GM04503 (cell line): ENCODE data around the gene MED8.
A peak's percentile ranks its signal among the peaks of the same experiment; 100 is the strongest.

ENCODE experiments used
- DNase-seq: peaks from one replicate; pipeline ENCODE4 v3.0.0-alpha.2; 2012; ENCODE audit warnings: low read depth

The MED8 gene

GRCh38 chr1:43389326-43390313 is at the start of gene MED8, which contains the start of gene SZT2:
Gene MED8 (minus strand): TSS chr1:43389800. CDS start chr1:43389764, 36 bp downstream.
Gene SZT2 (plus strand): TSS chr1:43389899. CDS start chr1:43389969, 70 bp downstream.
- DNase-seq = peak; percentile 70

GRCh38 chr1:43438953-43439581 is 49.5 kb upstream of the MED8 start:
- no peak for DNase-seq

- DNase-seq = no peak
These were observed 49.0 kb upstream of the MED8 start for GRCh38 chr1:43438576-43438952.

GRCh38 chr1:43438006-43438405 is 48.4 kb upstream of the MED8 start:
- DNase-seq = no peak

GRCh38 chr1:43437031-43437973 is 47.7 kb upstream of the MED8 start:
- no peak for DNase-seq

- no peak for DNase-seq
These were observed 46.8 kb upstream of the MED8 start for GRCh38 chr1:43436371-43436770.

GRCh38 chr1:43435146-43436145 is 45.8 kb upstream of the MED8 start:
- peak; percentile 54 for DNase-seq

GRCh38 chr1:43434256-43434655 is 44.7 kb upstream of the MED8 start:
- no peak for DNase-seq

- no peak for DNase-seq
These were observed 43.3 kb upstream of the MED8 start for GRCh38 chr1:43432907-43433306.

- DNase-seq = no peak
These were observed 42.7 kb upstream of the MED8 start for GRCh38 chr1:43432171-43432860.

GRCh38 chr1:43431676-43432075 is 42.1 kb upstream of the MED8 start:
- DNase-seq = no peak

GRCh38 chr1:43430831-43431230 is 41.2 kb upstream of the MED8 start:
- no peak for DNase-seq

- no peak for DNase-seq
These were observed 38.3 kb upstream of the MED8 start for GRCh38 chr1:43427941-43428340.

- DNase-seq = no peak
These were observed 37.9 kb upstream of the MED8 start for GRCh38 chr1:43427524-43427923.

- no peak for DNase-seq
These were observed 36.6 kb upstream of the MED8 start for GRCh38 chr1:43426221-43426620.

GRCh38 chr1:43425045-43425444 is 35.4 kb upstream of the MED8 start:
- DNase-seq = no peak

- no peak for DNase-seq
These were observed 34.3 kb upstream of the MED8 start for GRCh38 chr1:43423672-43424550.

GRCh38 chr1:43422995-43423671 is 33.5 kb upstream of the MED8 start:
- no peak for DNase-seq
